Testis (tissue), 3 donors: ENCODE data around the gene NRAP. TPM values are rescaled to one million over a fixed set of nuclear protein-coding genes. Genes with fewer than 3 reads are reported as not detected.

Source experiments
- DNase-seq: peaks from one replicate; pipeline ENCODE4 v3.0.0-alpha.2; 2019
- H3K27ac ChIP-seq, 2 donors: fragments of 200-600 bp; sonication (generic); one replicate each; pipeline ENCODE4 v1.5.1; 2019
- H3K27me3 ChIP-seq: fragments of 200-600 bp; sonication (generic); one replicate; pipeline ENCODE4 v1.5.1; 2019
- H3K36me3 ChIP-seq: fragments of 200-600 bp; sonication (generic); one replicate; pipeline ENCODE4 v1.5.1; 2017; ENCODE audit warnings: low read depth; ENCODE audit errors: missing control alignments
- H3K4me1 ChIP-seq: fragments of 200-600 bp; sonication (generic); one replicate; pipeline ENCODE4 v1.5.1; 2019
- H3K4me3 ChIP-seq, 2 donors: fragments of 200-600 bp; sonication (generic); one replicate each; pipeline ENCODE4 v1.5.1; 2017 to 2019
- H3K9me3 ChIP-seq: fragments of 200-600 bp; sonication (generic); one replicate; pipeline ENCODE4 v1.5.1; 2017
- CTCF ChIP-seq, 3 experiments: fragments of 450-650 bp in 2 of 3; fragments of 200-600 bp in 1 of 3; sonication (generic) in 1 of 3; IDR thresholded peaks; one replicate each; pipeline ENCODE4 v1.5.1; 2016 to 2019; ENCODE audit warnings: antibody characterized with exemption in 3 of 3, mild to moderate bottlenecking in 2 of 3, moderate library complexity in 1 of 3
- POLR2A ChIP-seq: fragments of 450-650 bp; IDR thresholded peaks from one replicate; pipeline ENCODE4 v1.6.1; 2017; ENCODE audit warnings: antibody characterized with exemption, mild to moderate bottlenecking, moderate library complexity
- WGBS, 2 donors: methylation state at CpG; one replicate each; pipeline ENCODE4 v1.1.5; 2018; 5-methylcytosine and 5-hydroxymethylcytosine counted together
- intact Hi-C: fragments of 100-400 bp; cut with DNase I; formaldehyde crosslinking; loops from one replicate; pipeline ENCODE4 v1.15.1; 2023; ENCODE audit warnings: low total_unique reads
- polyA plus RNA-seq: library from polyadenylated mRNA; stranded (reverse); fragments of 350-450 nt; fragmentation: Illumina TruSeq; extraction: RNeasy Lipid Tissue Mini Kit (QIAGEN cat#74804); gene quantifications from one replicate; pipeline ENCODE4 v1.2.3, GENCODE V29; 2014; ENCODE audit warnings: low read depth, low replicate concordance; ENCODE audit not compliant: insufficient read depth
- total RNA-seq, 2 donors: library from RNA; depleted of rRNA; stranded (reverse); fragments of >200 nt; gene quantifications; one replicate each; pipeline ENCODE4 v1.2.3, GENCODE V29; 2016

The NRAP gene
- total and polyA plus RNA-seq, 3 donors from 2014 or later, result 2.1 to 7.9 (median 2.8) TPM

GRCh38 chr10:113581092-113581491 is 82.7 kb downstream of the NRAP start:
- Histone ChIP-seq H3K4me1 (no peaks in the 10 kb centered on the region), H3K36me3 (no peaks in the 10 kb centered on the region), H3K27ac (no peak overlapping the region), H3K27me3 (no peaks in the 10 kb centered on the region), H3K4me3 (no peak overlapping the region), H3K9me3 (no peaks in the 10 kb centered on the region)
- 88 to 100% methylated on average over 1 of the region's 1 CpG for WGBS, 2 donors
- intact Hi-C loops, result no loop called here
- no peak for DNase-seq
- TF ChIP-seq CTCF (IDR thresholded peaks at IDR 0.05), result no peak
- TF ChIP-seq POLR2A, result no peak

- no peak for DNase-seq
- no peaks in the 10 kb centered on the region for H3K27me3 ChIP-seq
- intact Hi-C loops, result no loop called here
- H3K36me3 ChIP-seq, result no peaks in the 10 kb centered on the region
- H3K4me1 ChIP-seq, result no peaks in the 10 kb centered on the region
- no peak for TF ChIP-seq CTCF (IDR thresholded peaks at IDR 0.05)
- no peak for TF ChIP-seq POLR2A
- no peak overlapping the region for H3K27ac ChIP-seq
- H3K9me3 ChIP-seq, result no peaks in the 10 kb centered on the region
- 81 to 92% methylated on average over 1 of the region's 1 CpG for WGBS, 2 donors
- no peak overlapping the region for H3K4me3 ChIP-seq
Measured at GRCh38 chr10:113578773-113579172, 85.1 kb downstream of the NRAP start.

GRCh38 chr10:113576852-113577251 is 87.0 kb downstream of the NRAP start:
- WGBS, 2 donors, result 73 to 74% methylated on average over 4 of the region's 4 CpGs
- intact Hi-C loops, result no loop called here
- TF ChIP-seq POLR2A (no peak), CTCF (IDR thresholded peaks at IDR 0.05) (no peak)

GRCh38 chr10:113573368-113573767 is 90.5 kb downstream of the NRAP start:
- no peaks in the 10 kb centered on the region for H3K9me3 ChIP-seq
- H3K4me3 ChIP-seq, result no peak overlapping the region
- no peak for DNase-seq
- intact Hi-C loops, result no loop called here
- no peaks in the 10 kb centered on the region for H3K36me3 ChIP-seq
- H3K27ac ChIP-seq, result no peak overlapping the region
- H3K27me3 ChIP-seq, result no peaks in the 10 kb centered on the region
- no peaks in the 10 kb centered on the region for H3K4me1 ChIP-seq
- 73 to 88% methylated on average over 1 of the region's 1 CpG for WGBS, 2 donors
- TF ChIP-seq CTCF (IDR thresholded peaks at IDR 0.05), result no peak
- no peak for TF ChIP-seq POLR2A

More at GRCh38 chr10:113576852-113577251, 87.0 kb downstream of the NRAP start:
- Histone ChIP-seq H3K36me3 (no peaks in the 10 kb centered on the region), H3K4me3 (no peak overlapping the region), H3K27ac (no peak overlapping the region), H3K9me3 (no peaks in the 10 kb centered on the region), H3K4me1 (no peaks in the 10 kb centered on the region), H3K27me3 (no peaks in the 10 kb centered on the region)
- no peak for DNase-seq

GRCh38 chr10:113572520-113573290 is 91.1 kb downstream of the NRAP start:
- DNase-seq, result no peak
- intact Hi-C loops, result no loop called here
- Histone ChIP-seq H3K36me3 (no peaks in the 10 kb centered on the region), H3K4me3 (no peak overlapping the region), H3K9me3 (no peaks in the 10 kb centered on the region), H3K4me1 (no peaks in the 10 kb centered on the region), H3K27ac (no peak overlapping the region), H3K27me3 (no peaks in the 10 kb centered on the region)
- TF ChIP-seq POLR2A (no peak), CTCF (IDR thresholded peaks at IDR 0.05) (no peak)
- 50 to 72% methylated on average over 11 of the region's 11 CpGs for WGBS, 2 donors
